SK-N-SH (cell line): ENCODE data around the gene DSCAM. TPM values are rescaled to one million over a fixed set of nuclear protein-coding genes. Genes with fewer than 3 reads are reported as not detected.

Source experiments
- CTCF ChIA-PET: fragments of 300-600, 350-600 bp; formaldehyde crosslinking; extraction: SDS; loops from one replicate; lab custom pipeline; 2021; lab: Yijun Ruan, JAX
- POLR2A ChIA-PET: fragments of 350-600 bp; sonication (Branson Sonifier 250); formaldehyde crosslinking; extraction: SDS; loops from one replicate; lab custom pipeline; 2020; ENCODE audit warnings: antibody characterized with exemption, inconsistent platforms; lab: Yijun Ruan, JAX
- DNase-seq: peaks from one replicate; pipeline ENCODE4 v3.0.0; 2012
- H2AFZ ChIP-seq: fragments of 200-600 bp; sonication (generic); 2 replicates; pipeline ENCODE4 v1.8.1; 2016; ENCODE audit warnings: antibody characterized with exemption, mild to moderate bottlenecking, low read depth
- H3F3A ChIP-seq: fragments of 200-600 bp; sonication (generic); replicated peaks from 2 replicates; pipeline ENCODE3; 2016; ENCODE audit warnings: antibody characterized with exemption, mild to moderate bottlenecking; ENCODE audit not compliant: insufficient read depth
- H3K27ac ChIP-seq, 2 experiments: fragments of 200-500 bp in 1 of 2; fragments of 200-600 bp in 1 of 2; sonication (Bioruptor generic) in 1 of 2; sonication (generic), shearing (Covaris generic) in 1 of 2; 2 replicates each; pipeline versions ENCODE4 v1.5.1 to v1.6.1; 2014 to 2016; ENCODE audit warnings: low read depth in 2 of 2, inconsistent platforms in 1 of 2, low read length in 1 of 2, mild to moderate bottlenecking in 1 of 2, mixed read lengths in 1 of 2
- H3K27me3 ChIP-seq: fragments of 200-600 bp; sonication (generic), shearing (Covaris generic); 2 replicates; pipeline ENCODE4 v1.6.1; 2016; ENCODE audit warnings: mixed run types; ENCODE audit not compliant: insufficient read depth
- H3K36me3 ChIP-seq, 2 experiments: fragments of 200-500 bp in 1 of 2; fragments of 200-600 bp in 1 of 2; sonication (Bioruptor generic) in 1 of 2; sonication (generic) in 1 of 2; replicated peaks in 1 of 2; 2 replicates each; pipeline versions ENCODE3 to v1.5.1; 2014 to 2016; ENCODE audit warnings: low read length in 1 of 2, mild to moderate bottlenecking in 1 of 2; ENCODE audit not compliant: insufficient read depth in 2 of 2, control insufficient read depth in 1 of 2
- H3K4me1 ChIP-seq, 2 experiments: fragments of 200-500 bp in 1 of 2; fragments of 200-600 bp in 1 of 2; sonication (Bioruptor generic) in 1 of 2; sonication (generic), shearing (Covaris generic) in 1 of 2; 2 replicates each; pipeline versions ENCODE4 v1.5.1 to v1.6.1; 2014 to 2016; ENCODE audit warnings: low read depth in 1 of 2, low read length in 1 of 2, mixed run types in 1 of 2; ENCODE audit not compliant: insufficient read depth in 2 of 2, control insufficient read depth in 1 of 2
- H3K4me2 ChIP-seq: fragments of 200-600 bp; sonication (generic), shearing (Covaris generic); 2 replicates; pipeline ENCODE4 v1.6.1; 2017; ENCODE audit warnings: mixed run types
- H3K4me3 ChIP-seq, 2 experiments: fragments of 200-500 bp in 1 of 2; fragments of 200-600 bp in 1 of 2; sonication (Bioruptor generic) in 1 of 2; sonication (generic), shearing (Covaris generic) in 1 of 2; 2 replicates each; pipeline versions ENCODE4 v1.5.1 to v1.8.1; 2014 to 2016; ENCODE audit warnings: low read depth in 2 of 2, inconsistent platforms in 1 of 2, low read length in 1 of 2, mild to moderate bottlenecking in 1 of 2, mixed read lengths in 1 of 2, moderate library complexity in 1 of 2
- H3K79me2 ChIP-seq: fragments of 200-600 bp; sonication (generic); 2 replicates; pipeline ENCODE4 v1.8.1; 2017; ENCODE audit warnings: mild to moderate bottlenecking; ENCODE audit not compliant: insufficient read depth
- H3K9ac ChIP-seq: fragments of 200-600 bp; sonication (generic); 2 replicates; pipeline ENCODE4 v1.6.1; 2017; ENCODE audit warnings: mixed run types
- H3K9me2 ChIP-seq: fragments of 200-600 bp; sonication (generic); 2 replicates; pipeline ENCODE4 v1.6.1; 2017; ENCODE audit warnings: mixed run types
- H3K9me3 ChIP-seq: fragments of 200-600 bp; sonication (generic); 2 replicates; pipeline ENCODE4 v1.6.1; 2017; ENCODE audit warnings: mixed run types, mild to moderate bottlenecking, moderate library complexity
- H4K20me1 ChIP-seq: fragments of 200-600 bp; sonication (generic); 2 replicates; pipeline ENCODE4 v1.6.1; 2017; ENCODE audit warnings: mild to moderate bottlenecking, mixed run types; ENCODE audit not compliant: insufficient read depth
- EZH2phosphoT487 ChIP-seq: fragments of 200-600 bp; sonication (generic); IDR thresholded peaks from 2 replicates; pipeline ENCODE4 v1.6.1; 2017; ENCODE audit warnings: low read depth, mixed run types, mild to moderate bottlenecking, antibody characterized with exemption, moderate library complexity, borderline replicate concordance
- FOSL2 ChIP-seq: IDR thresholded peaks from 2 replicates; pipeline ENCODE4 v1.4.0; 2012; ENCODE audit warnings: low read depth, mild to moderate bottlenecking, moderate library complexity, borderline replicate concordance
- FOXM1 ChIP-seq: IDR thresholded peaks from 2 replicates; pipeline ENCODE4 v1.4.0; 2012; ENCODE audit warnings: low read depth, mild to moderate bottlenecking
- MXI1 ChIP-seq: IDR thresholded peaks from 2 replicates; pipeline ENCODE4 v1.6.1; 2012; ENCODE audit warnings: mild to moderate bottlenecking, low read depth, low read length, improper control_type of control experiment
- TAF1 ChIP-seq: IDR thresholded peaks from 2 replicates; pipeline ENCODE4 v1.6.1; 2012; ENCODE audit warnings: low read depth, mild to moderate bottlenecking, low read length, moderate library complexity, borderline replicate concordance
- TCF12 ChIP-seq: IDR thresholded peaks from 2 replicates; pipeline ENCODE4 v1.4.0; 2012
- TEAD4 ChIP-seq: IDR thresholded peaks from 2 replicates; pipeline ENCODE4 v1.4.0; 2012; ENCODE audit warnings: mild to moderate bottlenecking, borderline replicate concordance; ENCODE audit not compliant: insufficient read depth
- YY1 ChIP-seq: IDR thresholded peaks from 2 replicates; pipeline ENCODE4 v1.4.0; 2012; ENCODE audit warnings: low read depth, mild to moderate bottlenecking
- WGBS: methylation state at CpG from one replicate; pipeline ENCODE4 v1.1.6; 2017; ENCODE audit warnings: low lambda C conversion rate; 5-methylcytosine and 5-hydroxymethylcytosine counted together
- polyA plus RNA-seq, 3 experiments: library from polyadenylated mRNA; depleted of rRNA; stranded (reverse); fragments of >200 nt; gene quantifications; 2 replicates each; pipeline ENCODE4 v1.2.3, GENCODE V29; 2012
- TF ChIP-seq, protein P1 (sequence below): IDR thresholded peaks from 2 replicates; pipeline ENCODE4 v1.4.0; 2012; ENCODE audit warnings: low read depth
- TF ChIP-seq, protein P2 (sequence below): fragments of 150-350 bp; IDR thresholded peaks from 2 replicates; pipeline ENCODE4 v1.6.1; 2017; ENCODE audit warnings: antibody characterized with exemption, low read length, low read depth, borderline replicate concordance
- TF ChIP-seq, protein P3 (sequence below): IDR thresholded peaks from 2 replicates; pipeline ENCODE4 v1.6.1; 2012; ENCODE audit warnings: mild to moderate bottlenecking, low read depth, low read length, moderate library complexity
- TF ChIP-seq, protein P4 (sequence below): IDR thresholded peaks from 2 replicates; pipeline ENCODE4; 2012

Gene DSCAM
- polyA plus RNA-seq, 1 of the 3 experiments (the other 2 are of a cell fraction): not detected

DNA sequence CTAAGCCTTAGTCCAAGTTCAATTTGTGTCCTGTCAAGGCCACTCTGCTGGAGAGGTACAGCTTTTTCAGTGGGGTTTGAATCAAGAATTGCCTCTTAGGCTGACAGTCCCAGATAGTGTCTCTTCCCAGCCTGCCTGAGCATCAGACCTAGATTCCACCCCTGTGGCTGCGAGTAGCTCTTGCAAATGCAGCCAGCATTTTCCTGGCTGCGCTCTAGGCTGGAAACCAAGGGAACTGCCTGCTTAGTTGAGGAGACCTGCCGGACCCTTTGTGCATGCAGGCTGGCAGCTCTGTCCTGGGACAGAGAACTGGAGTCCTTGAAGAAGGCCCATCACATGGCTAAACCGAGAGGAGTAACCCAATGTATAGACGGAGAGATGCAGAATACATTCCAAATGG, 686.0 kb downstream of the DSCAM start:
- no peak overlapping the region for H3K4me3 ChIP-seq
- H3K4me1 ChIP-seq: no peaks in the 10 kb centered on the region; a peak in 1 of 4 replicates
- H3K27ac ChIP-seq: no peak overlapping the region
- 22% methylated on average over 3 of the region's 5 CpGs for WGBS
- CTCF ChIA-PET: interaction anchor here (0.6 to 1.4 kb wide), 3 partner anchors 17 to 94 kb away, joined by 3 read pairs; no protein-coding TSS in a partner anchor
- H3F3A ChIP-seq: no peaks in the 10 kb centered on the region
- H4K20me1 ChIP-seq: no peaks in the 10 kb centered on the region
- no peaks in the 10 kb centered on the region for H3K9me3 ChIP-seq
- H3K27me3 ChIP-seq: no peaks in the 10 kb centered on the region
- no peak overlapping the region for H3K4me2 ChIP-seq
- no peaks in the 10 kb centered on the region for H3K9me2 ChIP-seq
- POLR2A ChIA-PET: interaction anchor here (0.5 kb wide), 1 partner anchor 13 kb away, joined by 3 read pairs; no protein-coding TSS in a partner anchor
- no peak overlapping the region for H2AFZ ChIP-seq
- H3K36me3 ChIP-seq: no peaks in the 10 kb centered on the region
- DNase-seq: no peak
- no peaks in the 10 kb centered on the region for H3K79me2 ChIP-seq
- no peak overlapping the region for H3K9ac ChIP-seq
- TF ChIP-seq EZH2phosphoT487: no peak
- TF ChIP-seq YY1: no peak
- no peak for TF ChIP-seq TEAD4
- TF ChIP-seq, protein P1, sequence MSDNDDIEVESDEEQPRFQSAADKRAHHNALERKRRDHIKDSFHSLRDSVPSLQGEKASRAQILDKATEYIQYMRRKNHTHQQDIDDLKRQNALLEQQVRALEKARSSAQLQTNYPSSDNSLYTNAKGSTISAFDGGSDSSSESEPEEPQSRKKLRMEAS: no peak
- TF ChIP-seq TCF12: no peak
- no peak for TF ChIP-seq MXI1
- TF ChIP-seq, protein P2, sequence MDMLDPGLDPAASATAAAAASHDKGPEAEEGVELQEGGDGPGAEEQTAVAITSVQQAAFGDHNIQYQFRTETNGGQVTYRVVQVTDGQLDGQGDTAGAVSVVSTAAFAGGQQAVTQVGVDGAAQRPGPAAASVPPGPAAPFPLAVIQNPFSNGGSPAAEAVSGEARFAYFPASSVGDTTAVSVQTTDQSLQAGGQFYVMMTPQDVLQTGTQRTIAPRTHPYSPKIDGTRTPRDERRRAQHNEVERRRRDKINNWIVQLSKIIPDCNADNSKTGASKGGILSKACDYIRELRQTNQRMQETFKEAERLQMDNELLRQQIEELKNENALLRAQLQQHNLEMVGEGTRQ: no peak
- TF ChIP-seq, protein P3, sequence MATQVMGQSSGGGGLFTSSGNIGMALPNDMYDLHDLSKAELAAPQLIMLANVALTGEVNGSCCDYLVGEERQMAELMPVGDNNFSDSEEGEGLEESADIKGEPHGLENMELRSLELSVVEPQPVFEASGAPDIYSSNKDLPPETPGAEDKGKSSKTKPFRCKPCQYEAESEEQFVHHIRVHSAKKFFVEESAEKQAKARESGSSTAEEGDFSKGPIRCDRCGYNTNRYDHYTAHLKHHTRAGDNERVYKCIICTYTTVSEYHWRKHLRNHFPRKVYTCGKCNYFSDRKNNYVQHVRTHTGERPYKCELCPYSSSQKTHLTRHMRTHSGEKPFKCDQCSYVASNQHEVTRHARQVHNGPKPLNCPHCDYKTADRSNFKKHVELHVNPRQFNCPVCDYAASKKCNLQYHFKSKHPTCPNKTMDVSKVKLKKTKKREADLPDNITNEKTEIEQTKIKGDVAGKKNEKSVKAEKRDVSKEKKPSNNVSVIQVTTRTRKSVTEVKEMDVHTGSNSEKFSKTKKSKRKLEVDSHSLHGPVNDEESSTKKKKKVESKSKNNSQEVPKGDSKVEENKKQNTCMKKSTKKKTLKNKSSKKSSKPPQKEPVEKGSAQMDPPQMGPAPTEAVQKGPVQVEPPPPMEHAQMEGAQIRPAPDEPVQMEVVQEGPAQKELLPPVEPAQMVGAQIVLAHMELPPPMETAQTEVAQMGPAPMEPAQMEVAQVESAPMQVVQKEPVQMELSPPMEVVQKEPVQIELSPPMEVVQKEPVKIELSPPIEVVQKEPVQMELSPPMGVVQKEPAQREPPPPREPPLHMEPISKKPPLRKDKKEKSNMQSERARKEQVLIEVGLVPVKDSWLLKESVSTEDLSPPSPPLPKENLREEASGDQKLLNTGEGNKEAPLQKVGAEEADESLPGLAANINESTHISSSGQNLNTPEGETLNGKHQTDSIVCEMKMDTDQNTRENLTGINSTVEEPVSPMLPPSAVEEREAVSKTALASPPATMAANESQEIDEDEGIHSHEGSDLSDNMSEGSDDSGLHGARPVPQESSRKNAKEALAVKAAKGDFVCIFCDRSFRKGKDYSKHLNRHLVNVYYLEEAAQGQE: no peak
- TF ChIP-seq FOSL2: no peak
- TF ChIP-seq TAF1: no peak
- TF ChIP-seq, protein P4, sequence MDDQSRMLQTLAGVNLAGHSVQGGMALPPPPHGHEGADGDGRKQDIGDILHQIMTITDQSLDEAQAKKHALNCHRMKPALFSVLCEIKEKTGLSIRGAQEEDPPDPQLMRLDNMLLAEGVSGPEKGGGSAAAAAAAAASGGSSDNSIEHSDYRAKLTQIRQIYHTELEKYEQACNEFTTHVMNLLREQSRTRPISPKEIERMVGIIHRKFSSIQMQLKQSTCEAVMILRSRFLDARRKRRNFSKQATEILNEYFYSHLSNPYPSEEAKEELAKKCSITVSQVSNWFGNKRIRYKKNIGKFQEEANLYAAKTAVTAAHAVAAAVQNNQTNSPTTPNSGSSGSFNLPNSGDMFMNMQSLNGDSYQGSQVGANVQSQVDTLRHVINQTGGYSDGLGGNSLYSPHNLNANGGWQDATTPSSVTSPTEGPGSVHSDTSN: no peak
- no peak for TF ChIP-seq FOXM1
- TF ChIP-seq, all 33 proteins: peak for 0
